NCI-H226 (cell line): Measurements from ENCODE around the gene DRGX.

Source experiments
- DNase-seq: peaks from one replicate; pipeline ENCODE4 v3.0.0-alpha.2; 2015

Gene DRGX

GRCh38 chr10:49395741-49396665 lies at the start of gene DRGX:
Gene DRGX, minus strand, starts transcription at chr10:49396089. Its CDS starts 649 bp downstream, at chr10:49395440.
- DNase-seq, result no peak

DNA sequence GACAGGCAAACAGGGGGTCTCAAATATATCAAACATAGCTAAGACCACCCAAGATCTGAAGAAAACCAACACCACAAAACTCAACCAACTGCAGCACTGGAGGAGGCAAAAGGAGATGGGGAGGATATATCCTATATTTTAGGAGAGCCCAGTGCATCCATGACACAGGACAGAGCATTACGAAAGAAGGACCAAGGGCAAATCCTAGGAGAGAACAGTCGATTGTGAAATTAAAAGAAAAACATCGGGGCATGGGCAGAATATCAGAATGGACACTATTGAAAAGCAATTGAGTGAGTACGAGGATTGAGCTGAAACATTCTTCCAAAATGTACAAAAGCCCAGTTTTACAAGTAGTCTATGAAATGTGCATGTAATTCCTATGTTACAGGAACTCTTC lies 48.5 kb upstream of the DRGX start:
- DNase-seq, result no peak

GRCh38 chr10:49442863-49443262 lies 47.0 kb upstream of the DRGX start:
- no peak for DNase-seq

GRCh38 chr10:49441488-49442476 lies 45.9 kb upstream of the DRGX start:
- DNase-seq, result no peak

DNA sequence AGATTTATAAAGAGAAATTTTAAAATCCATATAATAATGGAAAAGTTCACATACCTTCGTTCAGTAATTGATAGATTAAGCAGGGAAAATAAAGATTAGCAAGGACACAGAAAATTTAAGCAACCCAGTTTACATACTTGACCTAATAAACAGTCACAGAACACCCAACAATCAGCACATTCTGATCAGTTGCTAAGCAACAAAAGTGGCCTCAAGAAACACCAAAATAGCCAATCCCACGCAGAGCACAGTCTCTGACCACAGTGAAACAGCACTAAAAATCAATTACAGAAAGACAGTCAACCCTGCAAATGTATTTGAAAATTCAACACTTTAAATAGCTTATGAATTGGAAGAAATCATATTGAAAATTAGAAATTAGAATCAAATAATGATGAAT lies 39.3 kb upstream of the DRGX start:
- DNase-seq, result no peak

- no peak for DNase-seq
Measured at GRCh38 chr10:49433069-49433468, 37.2 kb upstream of the DRGX start.

GRCh38 chr10:49431426-49431825 lies 35.5 kb upstream of the DRGX start:
- DNase-seq, result no peak

- no peak for DNase-seq
Measured at GRCh38 chr10:49429458-49429857, 33.6 kb upstream of the DRGX start.

GRCh38 chr10:49426490-49427360 lies 30.8 kb upstream of the DRGX start:
- no peak for DNase-seq

- DNase-seq, result no peak
Measured at GRCh38 chr10:49419005-49419404, 23.1 kb upstream of the DRGX start.

- DNase-seq, result no peak
Measured at GRCh38 chr10:49418328-49418727, 22.4 kb upstream of the DRGX start.

DNA sequence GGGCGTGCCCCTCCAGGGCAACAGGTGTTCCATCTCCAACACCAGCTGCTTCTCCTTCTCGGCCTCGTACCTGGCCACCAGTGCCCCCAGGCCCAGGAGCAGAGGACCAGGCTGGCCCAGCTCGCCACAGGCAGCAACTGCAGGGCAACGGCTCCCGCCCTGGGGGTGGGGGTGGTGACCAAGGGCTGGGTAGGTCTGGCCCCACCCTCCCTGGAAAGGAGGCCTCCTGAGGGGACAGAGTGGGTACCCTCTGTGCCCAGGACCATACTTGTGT lies 22.1 kb upstream of the DRGX start:
- no peak for DNase-seq

DNA sequence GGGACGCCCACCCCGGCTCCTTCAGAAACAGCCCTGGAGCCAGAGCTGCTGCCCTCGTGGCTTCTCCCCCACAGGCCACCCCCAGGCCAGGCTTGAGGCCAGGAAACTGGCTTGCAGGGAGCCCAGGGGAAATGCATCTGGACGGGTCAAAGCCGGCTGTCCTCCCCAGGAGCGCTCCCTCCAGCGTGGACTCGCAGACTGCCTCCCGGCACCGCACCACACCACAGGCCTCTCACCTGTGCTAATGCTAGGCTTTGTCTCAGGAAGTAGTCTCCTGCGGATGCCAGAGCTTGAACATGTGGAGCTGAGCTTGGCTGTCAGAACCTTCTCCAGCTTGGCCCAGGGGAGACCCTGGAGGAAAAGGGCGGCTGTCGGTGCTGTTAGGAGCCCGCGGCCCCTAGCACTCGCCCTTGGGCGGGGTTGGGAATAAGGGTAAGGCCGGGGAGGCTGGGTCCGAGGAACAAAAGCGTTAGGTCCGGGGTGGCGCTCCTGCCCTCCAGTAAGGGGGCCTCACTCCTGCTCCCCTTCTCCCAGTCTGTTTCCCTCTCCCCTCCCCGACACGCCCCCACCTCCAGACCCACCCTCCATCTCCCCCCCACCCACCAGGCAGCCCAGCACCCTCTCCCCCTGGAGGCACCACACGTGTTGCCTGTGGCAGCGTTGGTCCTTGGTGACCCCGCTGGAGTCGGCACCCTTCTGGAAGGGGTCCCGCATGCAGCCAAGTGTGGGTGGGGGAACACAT lies 21.6 kb upstream of the DRGX start:
- no peak for DNase-seq

GRCh38 chr10:49415846-49416245 lies 20.0 kb upstream of the DRGX start:
- DNase-seq, result no peak

DNA sequence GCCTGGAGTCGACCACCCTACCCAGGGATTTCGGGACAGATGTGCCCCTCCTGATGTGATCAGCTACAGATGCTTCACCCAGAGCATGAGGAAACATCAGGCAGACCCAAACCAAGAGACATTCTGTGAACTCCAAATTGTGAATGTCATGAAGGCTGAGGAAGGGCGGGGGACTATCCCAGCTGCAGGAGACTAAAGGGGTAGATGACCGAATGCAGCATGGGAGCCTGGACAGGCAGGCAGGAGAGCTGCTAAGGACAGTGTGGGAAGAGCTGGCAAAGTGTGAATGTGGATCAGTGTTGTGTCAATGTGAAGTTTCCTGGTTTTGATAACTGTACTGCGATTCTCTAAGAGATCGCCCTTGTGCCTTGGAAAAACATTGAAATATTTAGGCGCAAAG lies 19.2 kb upstream of the DRGX start:
- DNase-seq, result no peak

DNA sequence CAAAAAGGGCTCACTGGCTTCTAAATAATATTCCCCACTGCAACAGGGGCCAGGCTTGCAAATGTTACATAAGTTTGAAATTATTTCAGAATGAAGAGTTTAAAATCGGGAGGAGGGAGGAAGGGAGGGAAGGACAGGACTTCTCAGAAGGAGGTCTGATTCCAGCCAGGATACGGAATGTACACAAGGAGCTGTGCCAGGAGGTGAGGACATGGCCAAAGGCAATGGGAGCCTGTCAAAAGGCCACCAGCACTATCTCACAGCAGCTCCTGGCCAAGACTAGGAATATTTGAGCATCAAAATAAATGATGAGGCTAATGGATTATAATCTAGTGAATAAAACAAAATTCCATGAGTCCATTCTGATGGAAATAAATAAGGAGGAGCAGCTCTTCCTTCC lies 18.6 kb upstream of the DRGX start:
- no peak for DNase-seq

DNA sequence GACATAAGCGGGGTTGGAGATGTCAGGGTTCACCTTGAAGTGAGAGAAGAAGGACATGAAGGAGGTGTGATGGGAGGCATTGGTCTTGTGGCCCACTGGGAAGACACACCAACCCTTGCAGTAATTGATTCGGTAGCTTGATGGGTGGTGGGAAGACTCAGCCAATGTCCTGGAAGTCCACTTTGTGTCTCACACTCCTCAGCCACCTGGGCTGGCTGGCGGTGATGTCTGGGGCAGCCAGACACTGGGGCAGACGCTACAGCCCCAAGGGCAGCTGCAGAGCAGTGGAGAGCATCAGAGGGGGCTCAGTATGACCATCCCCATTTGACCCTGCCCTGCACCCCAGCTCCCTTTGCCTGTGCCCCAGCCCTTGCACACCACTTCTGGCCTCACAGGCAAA lies 16.7 kb upstream of the DRGX start:
- no peak for DNase-seq

DNA sequence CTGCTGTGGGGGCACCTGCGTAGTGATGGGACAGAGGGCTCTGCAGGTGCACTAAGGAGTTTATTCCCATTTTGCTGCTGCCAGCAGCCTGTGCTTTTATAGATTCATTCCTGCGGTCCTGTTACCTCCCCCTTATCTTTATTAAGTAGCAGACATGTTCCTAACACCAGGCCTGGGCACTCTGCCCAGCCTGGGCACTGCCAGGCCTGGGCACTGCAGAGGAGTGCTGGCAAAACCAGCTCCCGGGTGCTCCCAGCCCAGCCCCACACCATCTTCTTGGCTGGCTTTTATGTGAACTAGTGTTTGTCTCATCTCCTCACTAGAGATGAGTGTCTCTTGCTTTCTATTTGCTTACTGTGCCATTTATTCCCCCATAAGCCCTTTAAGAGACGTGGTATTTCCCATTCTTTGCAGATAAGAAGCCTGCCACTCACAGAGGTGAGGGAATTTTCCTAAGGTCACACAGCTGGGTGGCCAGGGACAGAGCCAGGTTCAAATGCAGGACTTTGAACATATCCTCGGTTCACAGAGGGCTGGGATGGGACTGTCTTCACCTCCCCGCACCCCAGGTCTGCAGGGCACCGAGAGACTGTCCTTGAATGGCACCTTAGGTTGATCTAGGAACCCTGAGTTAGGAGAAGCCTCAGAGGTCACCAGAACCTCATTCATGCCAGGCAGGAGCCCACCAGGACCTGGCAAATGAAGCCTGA lies 14.6 kb upstream of the DRGX start:
- no peak for DNase-seq

GRCh38 chr10:49409755-49410154 lies 13.9 kb upstream of the DRGX start:
- no peak for DNase-seq

GRCh38 chr10:49408519-49409306 lies 12.8 kb upstream of the DRGX start:
- no peak for DNase-seq
